K562 (cell line): ENCODE results near the gene HELZ. TPM values are rescaled to one million over a fixed set of nuclear protein-coding genes. Genes with fewer than 3 reads are reported as not detected.

Source experiments
- ATAC-seq: fragments of 200-7000 bp; cut with Tn5 transposase; 3 replicates; pipeline ENCODE4 v1.9.1; 2020; ENCODE audit warnings: moderate library complexity
- BruUV-seq: library from RNA; stranded (reverse); fragments of 400-500 nt; replicated peaks from 2 replicates; lab custom pipeline; 2021; lab: Mats Ljungman, UMichigan
- CTCF ChIA-PET: fragments of 300-600 bp; formaldehyde crosslinking; extraction: SDS; loops from one replicate; lab custom pipeline; 2021; ENCODE audit warnings: low intra/inter-chr PET ratio; lab: Yijun Ruan, JAX
- POLR2A ChIA-PET: fragments of 300-600, 350-650 bp; sonication (Branson Sonifier 250); formaldehyde crosslinking; extraction: SDS; loops from one replicate; lab custom pipeline; 2021; ENCODE audit warnings: antibody characterized with exemption, inconsistent platforms; lab: Yijun Ruan, JAX
- DNase-seq, 4 experiments: peaks; one replicate each; pipeline versions ENCODE4 v3.0.0 to v3.0.0-alpha.2; 2011 to 2018; ENCODE audit warnings: low spot score in 3 of 4, mixed read lengths in 3 of 4; ENCODE audit errors: extremely low read depth in 1 of 4
- FAIRE-seq: peaks from 2 replicates; lab custom pipeline; 2011; peaks lifted over from hg19 to GRCh38; lab: Jason Lieb, UNC
- H2AFZ ChIP-seq: 2 replicates; pipeline ENCODE4 v1.6.0; 2011; ENCODE audit warnings: low read depth, low read length, control low read depth, inconsistent platforms
- H3K27ac ChIP-seq: fragments of 200-600 bp; 3 replicates; pipeline ENCODE4 v1.8.0; 2011; ENCODE audit warnings: low read depth, mild to moderate bottlenecking, control low read depth, inconsistent platforms, low read length, moderate library complexity, mixed read lengths; ENCODE audit errors: extremely low read depth
- H3K27me3 ChIP-seq, 2 experiments: fragments of 300-600 bp in 1 of 2; 2 replicates in 1 of 2; 3 replicates in 1 of 2; pipeline versions ENCODE4 v1.6.0 to v1.8.0; 2011; ENCODE audit warnings: inconsistent platforms in 2 of 2, low read length in 2 of 2, mild to moderate bottlenecking in 1 of 2, mixed read lengths in 1 of 2, moderate library complexity in 1 of 2; ENCODE audit not compliant: control insufficient read depth in 2 of 2, insufficient read depth in 2 of 2
- H3K36me3 ChIP-seq: fragments of 300-600 bp; 3 replicates; pipeline ENCODE4 v1.8.0; 2011; ENCODE audit warnings: mild to moderate bottlenecking, low read length, inconsistent platforms; ENCODE audit not compliant: control insufficient read depth, insufficient read depth
- H3K4me1 ChIP-seq, 2 experiments: fragments of 200-600 bp in 1 of 2; replicated peaks in 1 of 2; 2 replicates in 1 of 2; 3 replicates in 1 of 2; pipeline versions ENCODE4 v1.5.1 to v1.8.0; 2011; ENCODE audit warnings: inconsistent platforms in 2 of 2, low read length in 2 of 2, mild to moderate bottlenecking in 1 of 2, mixed read lengths in 1 of 2, moderate library complexity in 1 of 2; ENCODE audit not compliant: control insufficient read depth in 2 of 2, insufficient read depth in 2 of 2
- H3K4me2 ChIP-seq: 2 replicates; pipeline ENCODE4 v1.6.1; 2011; ENCODE audit warnings: low read length, control low read depth, inconsistent platforms, mixed read lengths; ENCODE audit not compliant: insufficient read depth
- H3K4me3 ChIP-seq: fragments of 200-600 bp; sonication (generic), shearing (Covaris generic); 2 replicates; pipeline ENCODE4 v1.5.1; 2016; ENCODE audit warnings: control low read depth, inconsistent platforms
- H3K79me2 ChIP-seq: fragments of 200-600 bp; 3 replicates; pipeline ENCODE4 v1.8.0; 2011; ENCODE audit warnings: low read length, inconsistent platforms; ENCODE audit not compliant: control insufficient read depth, insufficient read depth
- H3K9ac ChIP-seq, 2 experiments: 2 replicates each; pipeline versions ENCODE4 v1.6.0 to v1.6.1; 2011; ENCODE audit warnings: low read depth in 2 of 2, low read length in 2 of 2, control low read depth in 1 of 2, inconsistent platforms in 1 of 2, mild to moderate bottlenecking in 1 of 2, mixed read lengths in 1 of 2; ENCODE audit not compliant: insufficient read depth in 1 of 2
- H3K9me1 ChIP-seq: one replicate; pipeline ENCODE4 v1.6.0; 2011; ENCODE audit warnings: inconsistent platforms, mild to moderate bottlenecking, low read length, moderate library complexity; ENCODE audit not compliant: control insufficient read depth, insufficient read depth
- H3K9me3 ChIP-seq: replicated peaks from 2 replicates; pipeline ENCODE4 v1.5.1; 2011; ENCODE audit warnings: low read depth, low read length, inconsistent platforms; ENCODE audit not compliant: control insufficient read depth, insufficient read depth
- H4K20me1 ChIP-seq: replicated peaks from 2 replicates; pipeline ENCODE4 v1.6.1; 2011; ENCODE audit warnings: low read length, inconsistent platforms, mixed read lengths; ENCODE audit not compliant: control insufficient read depth, insufficient read depth
- CXXC5 ChIP-seq: fragments of 250-450 bp; sonication (Bioruptor Pico); IDR thresholded peaks from 2 replicates; pipeline ENCODE4 v1.8.0; 2022; ENCODE audit warnings: inconsistent platforms, mild to moderate bottlenecking, moderate library complexity
- HMGN3 ChIP-seq: IDR thresholded peaks from 2 replicates; pipeline ENCODE4 v1.6.1; 2011; ENCODE audit warnings: borderline replicate concordance, low read depth, mild to moderate bottlenecking, mixed read lengths, low read length; ENCODE audit not compliant: insufficient read length; ENCODE audit errors: extremely low read depth
- KHSRP ChIP-seq: fragments of 450-650 bp; IDR thresholded peaks from 2 replicates; pipeline ENCODE4 v1.6.1; 2017
- LCOR ChIP-seq: sonication (generic); formaldehyde crosslinking; IDR thresholded peaks from 2 replicates; pipeline ENCODE4 v1.8.0; 2022; ENCODE audit warnings: mild to moderate bottlenecking, missing genetic modification reagents
- MCM2 ChIP-seq: fragments of 450-650 bp; IDR thresholded peaks from 2 replicates; pipeline ENCODE4 v1.6.1; 2017; ENCODE audit warnings: low read depth, mild to moderate bottlenecking
- NFIC ChIP-seq: fragments of 450-650 bp; IDR thresholded peaks from 2 replicates; pipeline ENCODE4 v1.6.1; 2017; ENCODE audit warnings: mild to moderate bottlenecking, inconsistent platforms
- NUFIP1 ChIP-seq: fragments of 450-650 bp; IDR thresholded peaks from 2 replicates; pipeline ENCODE4 v1.6.1; 2018; ENCODE audit not compliant: partially characterized antibody
- PCBP2 ChIP-seq: fragments of 200-400 bp; formaldehyde crosslinking; IDR thresholded peaks from 2 replicates; pipeline ENCODE4 v1.6.1; 2018; ENCODE audit warnings: low read length, low read depth, mild to moderate bottlenecking, moderate library complexity; ENCODE audit not compliant: poor library complexity, severe bottlenecking
- POLR2H ChIP-seq: IDR thresholded peaks from 2 replicates; pipeline ENCODE4 v1.6.1; 2016; ENCODE audit warnings: missing genetic modification characterization, low read depth, mild to moderate bottlenecking, control low read depth, missing compliant biosample characterization, moderate library complexity
- ZFP36 ChIP-seq: fragments of 150-350 bp; IDR thresholded peaks from 2 replicates; pipeline ENCODE4 v1.6.1; 2018; ENCODE audit warnings: low read length, low read depth; ENCODE audit not compliant: partially characterized antibody
- ZNF124 ChIP-seq: sonication (generic); formaldehyde crosslinking; IDR thresholded peaks from 2 replicates; pipeline ENCODE4 v1.8.1; 2022; ENCODE audit warnings: missing genetic modification reagents
- ZNF384 ChIP-seq: IDR thresholded peaks from 2 replicates; pipeline ENCODE4 v1.6.1; 2012; ENCODE audit warnings: low read depth, low read length, improper control_type of control experiment
- WGBS: fragments of 100-300 bp; shearing (Covaris generic); methylation state at CpG from one replicate; pipeline ENCODE4 v1.1.6; 2016; ENCODE audit warnings: low coverage, mixed read lengths; ENCODE audit not compliant: insufficient coverage; ENCODE audit errors: missing lambda C conversion rate; 5-methylcytosine and 5-hydroxymethylcytosine counted together
- in situ Hi-C: fragments of 300-500 bp; cut with MboI; formaldehyde crosslinking; loops from 4 replicates; pipeline ENCODE4 v1.15.0; 2018; ENCODE audit warnings: inconsistent platforms, mixed read lengths
- intact Hi-C: fragments of 100-400 bp; cut with micrococcal nuclease; formaldehyde crosslinking; loops from 2 replicates; pipeline ENCODE4 v1.14.2; 2022
- polyA plus RNA-seq, 8 experiments: library from polyadenylated mRNA; depleted of rRNA in 4 of 8; stranded (reverse) in 5 of 8; unstranded in 3 of 8; fragments of >200 nt; fragmentation: Nextera tagmentation in 2 of 8; fragmentation: Illumina TruSeq in 1 of 8; extraction: Ambion mirVana in 2 of 8; extraction: Trizol in 1 of 8; gene quantifications; 2 replicates each; pipeline versions ENCODE4 v1.2.1 to v1.2.3, GENCODE V29; 2011 to 2014; ENCODE audit warnings: inconsistent platforms in 1 of 8, missing spikeins in 1 of 8
- total RNA-seq, 7 experiments: library from RNA; depleted of rRNA in 6 of 7; stranded (reverse); fragments of >200 nt in 6 of 7; fragmentation: Illumina TruSeq in 2 of 7; extraction: Trizol in 2 of 7; gene quantifications; 2 replicates each; pipeline versions ENCODE4 v1.2.1 to v1.2.3, GENCODE V29; 2011 to 2021; ENCODE audit warnings: low replicate concordance in 1 of 7
- TF ChIP-seq, protein P1 (sequence below): IDR thresholded peaks from 2 replicates; pipeline ENCODE4 v1.6.1; 2016; ENCODE audit warnings: missing genetic modification characterization, missing compliant biosample characterization

HELZ gene
- total and polyA plus RNA-seq, 9 of the 15 experiments (the other 6 are each of a cell fraction or from before 2014, with no cell fraction given) = 5.2 to 39.8 (median 17.3) TPM

DNA sequence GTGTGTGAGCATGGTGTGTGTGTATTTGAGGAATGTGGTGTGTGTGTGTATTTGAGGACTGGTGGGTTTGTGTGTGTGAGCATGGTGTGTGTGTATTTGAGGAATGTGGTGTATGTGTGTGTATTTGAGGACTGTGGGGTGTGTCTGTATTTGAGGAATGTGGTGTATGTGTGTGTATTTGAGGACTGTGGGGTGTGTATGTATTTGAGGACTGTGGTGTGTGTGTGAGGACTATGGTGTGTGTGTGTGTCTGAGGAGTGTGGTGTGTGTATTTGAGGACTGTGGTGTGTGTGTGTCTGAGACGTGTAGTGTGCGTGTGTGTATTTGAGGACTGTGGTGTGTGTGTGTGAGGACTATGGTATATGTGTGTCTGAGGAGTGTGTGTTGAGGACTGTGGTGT, 218.7 kb downstream of the HELZ start:
- TF ChIP-seq, protein P1, sequence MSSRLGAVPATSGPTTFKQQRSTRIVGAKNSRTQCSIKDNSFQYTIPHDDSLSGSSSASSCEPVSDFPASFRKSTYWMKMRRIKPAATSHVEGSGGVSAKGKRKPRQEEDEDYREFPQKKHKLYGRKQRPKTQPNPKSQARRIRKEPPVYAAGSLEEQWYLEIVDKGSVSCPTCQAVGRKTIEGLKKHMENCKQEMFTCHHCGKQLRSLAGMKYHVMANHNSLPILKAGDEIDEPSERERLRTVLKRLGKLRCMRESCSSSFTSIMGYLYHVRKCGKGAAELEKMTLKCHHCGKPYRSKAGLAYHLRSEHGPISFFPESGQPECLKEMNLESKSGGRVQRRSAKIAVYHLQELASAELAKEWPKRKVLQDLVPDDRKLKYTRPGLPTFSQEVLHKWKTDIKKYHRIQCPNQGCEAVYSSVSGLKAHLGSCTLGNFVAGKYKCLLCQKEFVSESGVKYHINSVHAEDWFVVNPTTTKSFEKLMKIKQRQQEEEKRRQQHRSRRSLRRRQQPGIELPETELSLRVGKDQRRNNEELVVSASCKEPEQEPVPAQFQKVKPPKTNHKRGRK (tag) = no peak
- TF ChIP-seq NUFIP1 = no peak
- no peak for TF ChIP-seq ZFP36
- TF ChIP-seq HMGN3 = no peak
- no peak for TF ChIP-seq POLR2H (tag)
- no peak for TF ChIP-seq KHSRP
- TF ChIP-seq LCOR (CRISPR knock-in tag) = no peak
- no peak for TF ChIP-seq CXXC5 (CRISPR knock-in tag)
- TF ChIP-seq PCBP2 = no peak
- no peak for TF ChIP-seq NFIC
- TF ChIP-seq ZNF384 = no peak
- TF ChIP-seq ZNF124 (CRISPR knock-in tag) = no peak
- no peak for TF ChIP-seq MCM2

More for the DNA sequence above, 218.7 kb downstream of the HELZ start:
- 0% methylated on average over 2 of the region's 2 CpGs for WGBS
- Histone ChIP-seq H3K4me2 (no peak overlapping the region), H3K4me3 (no peak overlapping the region), H2AFZ (no peak overlapping the region), H3K27ac (no peak overlapping the region), H3K4me1 (peaks cover 0 to 8% of the 10 kb centered on the region in 2 experiments; a peak in 1 of 5 replicates), H3K9me3 (no peaks in the 10 kb centered on the region), H3K79me2 (no peaks in the 10 kb centered on the region), H3K9me1 (no peaks in the 10 kb centered on the region), H3K9ac (no peak overlapping the region), H4K20me1 (no peaks in the 10 kb centered on the region; the same call in 1 of the 2 replicates), H3K27me3 (peaks cover 57 to 93% of the 10 kb centered on the region in 2 experiments), H3K36me3 (no peaks in the 10 kb centered on the region)
- no peak for DNase-seq
- ChIA-PET POLR2A (no interaction called here), CTCF (interaction anchor here (0.6 kb wide), 1 partner anchor 653 kb away, joined by 3 read pairs; no protein-coding TSS in a partner anchor)
- intact Hi-C loops (no loop called here), in situ Hi-C loops (no loop called here)
- no peak for ATAC-seq
- FAIRE-seq = no peak
- BruUV-seq = no TSS peak
